ENCODE data around the gene ZSCAN5C.
A peak's percentile ranks its signal among the peaks of the same experiment; 100 is the strongest.
"Not testable (repeated sequence)": the region's sequence is repeated elsewhere in the genome, so short reads cannot be mapped to it uniquely, and the experiment has no call there.

ZSCAN5C gene

GRCh38 chr19:56193981-56194640 lies 8.0 kb upstream of the ZSCAN5C start:
- no peak for DNase-seq

- not testable (repeated sequence) for DNase-seq
These were observed 4.4 kb upstream of the ZSCAN5C start, which contains the start of gene ZSCAN5B for GRCh38 chr19:56197646-56198045. TSS of gene ZSCAN5B (minus strand) at chr19:56197783. CDS start at chr19:56193052, 4,731 bp downstream.

GRCh38 chr19:56199687-56200086 lies 2.4 kb upstream of the ZSCAN5C start:
- no peak for DNase-seq

GRCh38 chr19:56207581-56207980 lies 5.5 kb downstream of the ZSCAN5C start:
- not testable (repeated sequence) for DNase-seq

- DNase-seq = no peak
These were observed 7.0 kb downstream of the ZSCAN5C start for GRCh38 chr19:56209091-56209490.

GRCh38 chr19:56210036-56210435 lies 8.0 kb downstream of the ZSCAN5C start:
- not testable (repeated sequence) for DNase-seq

GRCh38 chr19:56211718-56212117 lies 9.6 kb downstream of the ZSCAN5C start:
- DNase-seq = no peak

GRCh38 chr19:56217039-56217949 lies 15.2 kb downstream of the ZSCAN5C start:
- DNase-seq = peak; percentile 11

- DNase-seq = no peak
These were observed 16.9 kb downstream of the ZSCAN5C start for GRCh38 chr19:56218961-56219360.

- not testable (repeated sequence) for DNase-seq
These were observed 19.4 kb downstream of the ZSCAN5C start for GRCh38 chr19:56221442-56221841.

- DNase-seq = no peak
These were observed 19.8 kb downstream of the ZSCAN5C start for GRCh38 chr19:56221851-56222250.

- no peak for DNase-seq
These were observed 20.8 kb downstream of the ZSCAN5C start for GRCh38 chr19:56222901-56223300.

- no peak for DNase-seq
These were observed 21.4 kb downstream of the ZSCAN5C start for GRCh38 chr19:56223481-56223880.

GRCh38 chr19:56245121-56245740 lies 43.2 kb downstream of the ZSCAN5C start:
- peak; percentile 51 for DNase-seq

GRCh38 chr19:56245764-56246163 lies 43.7 kb downstream of the ZSCAN5C start:
- not testable (repeated sequence) for DNase-seq

- not testable (repeated sequence) for DNase-seq
These were observed 46.8 kb downstream of the ZSCAN5C start for GRCh38 chr19:56248736-56249338.

- DNase-seq = peak; percentile 67
These were observed 50.8 kb downstream of the ZSCAN5C start for GRCh38 chr19:56252699-56253422.

GRCh38 chr19:56253737-56254136 lies 51.7 kb downstream of the ZSCAN5C start:
- peak; percentile 63 for DNase-seq

- no peak for DNase-seq
These were observed 56.2 kb downstream of the ZSCAN5C start for GRCh38 chr19:56258272-56258671.
